GM18508 (cell line): ENCODE results near the gene RPL41.
"Not testable (repeated sequence)": the region's sequence is repeated elsewhere in the genome, so short reads cannot be mapped to it uniquely, and the experiment has no call there.

ENCODE experiments used
- ATAC-seq: cut with Tn5 transposase; IDR thresholded peaks from one replicate; pipeline ENCODE4 v1.9.1; 2021; ENCODE audit warnings: moderate number of reproducible peaks; ENCODE audit not compliant: insufficient read depth, unreplicated experiment

Gene RPL41

GRCh38 chr12:56116267-56117081 lies at the start of gene RPL41:
TSS of gene RPL41 (plus strand) at chr12:56116633.
- peak; percentile 25 for ATAC-seq

- ATAC-seq = no peak
Observed at GRCh38 chr12:56071648-56072047, 44.8 kb upstream of the RPL41 start.

DNA sequence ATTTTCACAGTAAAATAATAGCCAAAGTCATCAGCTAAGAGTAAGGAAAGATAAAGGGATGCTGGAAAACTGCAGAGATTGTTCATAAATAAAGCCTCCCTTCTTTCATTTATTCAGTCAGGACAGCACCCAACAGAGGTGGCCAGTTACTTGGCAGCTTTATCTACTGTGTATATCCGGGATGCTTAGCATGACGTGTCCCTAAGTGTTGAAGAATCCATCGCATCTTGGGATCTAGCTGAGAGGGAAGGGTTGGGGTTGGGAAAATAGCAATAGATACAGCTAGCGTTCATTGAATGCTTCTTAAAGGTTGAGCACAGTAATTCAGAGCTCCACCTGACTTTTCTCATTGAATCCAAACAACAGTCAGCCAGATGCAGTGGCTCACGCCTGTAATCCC lies 42.0 kb upstream of the RPL41 start:
- ATAC-seq = no peak

DNA sequence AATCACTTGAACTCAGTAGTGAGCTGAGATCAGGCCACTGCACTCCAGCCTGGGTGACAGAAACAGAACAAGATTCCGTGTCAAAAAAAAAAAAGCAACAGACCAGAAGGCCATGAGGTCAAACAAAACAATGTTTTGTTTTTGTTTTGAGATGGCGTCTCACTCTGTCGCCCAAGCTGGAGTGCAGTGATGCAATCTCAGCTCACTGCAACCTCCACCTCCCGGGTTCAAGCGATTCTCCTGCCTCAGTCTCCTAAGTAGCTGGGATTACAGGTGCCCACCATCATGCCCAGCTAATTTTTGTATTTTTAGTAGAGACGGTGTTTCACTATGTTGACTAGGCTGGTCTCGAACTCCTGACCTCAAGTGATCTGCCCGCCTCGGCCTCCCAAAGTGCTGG lies 38.5 kb upstream of the RPL41 start:
- not testable (repeated sequence) for ATAC-seq

DNA sequence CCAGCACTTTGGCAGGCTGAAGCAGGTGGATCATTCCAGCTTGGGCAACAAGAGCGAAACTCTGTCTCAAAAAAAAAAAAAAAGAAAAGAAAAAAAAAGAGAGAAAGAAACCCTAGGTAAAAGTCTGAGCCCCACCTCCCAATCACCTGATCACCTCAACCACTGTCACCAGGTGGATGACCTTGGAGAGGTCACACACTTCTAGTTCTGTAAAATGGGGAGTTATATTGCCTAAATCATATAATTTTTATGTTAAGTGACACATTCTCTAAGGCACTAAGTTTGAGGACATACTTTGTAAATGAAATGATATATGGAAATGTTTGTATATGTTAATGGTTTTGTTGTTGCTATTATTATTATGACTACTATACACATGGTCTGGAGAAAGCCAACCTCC lies 38.0 kb upstream of the RPL41 start:
- no peak for ATAC-seq

DNA sequence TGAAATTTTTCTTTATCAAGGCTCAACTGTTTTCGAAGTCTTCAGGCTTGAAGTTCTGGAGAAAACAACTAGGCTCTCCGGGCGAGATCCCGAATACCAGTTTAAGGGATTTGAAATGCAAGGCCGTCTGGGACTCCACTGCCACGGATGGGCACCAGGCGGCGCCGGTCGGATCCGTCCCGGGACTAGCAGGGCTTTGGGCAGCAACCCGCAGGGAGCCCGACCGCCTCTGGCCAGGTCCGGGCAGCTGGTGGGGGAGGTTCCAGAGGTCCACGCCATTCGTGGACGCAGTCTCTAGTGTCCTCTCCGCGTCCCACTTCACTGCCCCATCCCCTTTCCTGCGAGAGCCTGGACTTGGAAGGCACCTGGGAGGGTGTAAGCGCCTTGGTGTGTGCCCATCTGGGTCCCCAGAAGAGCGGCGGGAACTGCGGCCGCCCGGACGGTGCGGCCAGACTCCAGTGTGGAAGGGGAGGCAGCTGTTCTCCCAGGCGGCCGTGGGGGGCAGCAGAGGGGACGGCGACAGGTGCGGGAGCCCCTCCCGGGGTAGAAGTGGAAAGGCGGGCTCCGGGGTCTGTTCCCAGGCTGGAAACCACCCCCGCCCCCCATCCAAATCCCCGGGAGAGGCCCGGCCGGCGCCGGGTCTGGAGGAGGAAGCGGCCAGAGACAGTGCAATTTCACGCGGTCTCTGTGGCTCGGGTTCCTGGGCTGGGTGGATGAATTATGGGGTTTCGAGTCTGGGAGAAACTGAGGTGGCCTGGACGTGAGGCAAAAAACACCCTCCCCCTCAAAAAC lies 37.3 kb upstream of the RPL41 start:
- no peak for ATAC-seq

DNA sequence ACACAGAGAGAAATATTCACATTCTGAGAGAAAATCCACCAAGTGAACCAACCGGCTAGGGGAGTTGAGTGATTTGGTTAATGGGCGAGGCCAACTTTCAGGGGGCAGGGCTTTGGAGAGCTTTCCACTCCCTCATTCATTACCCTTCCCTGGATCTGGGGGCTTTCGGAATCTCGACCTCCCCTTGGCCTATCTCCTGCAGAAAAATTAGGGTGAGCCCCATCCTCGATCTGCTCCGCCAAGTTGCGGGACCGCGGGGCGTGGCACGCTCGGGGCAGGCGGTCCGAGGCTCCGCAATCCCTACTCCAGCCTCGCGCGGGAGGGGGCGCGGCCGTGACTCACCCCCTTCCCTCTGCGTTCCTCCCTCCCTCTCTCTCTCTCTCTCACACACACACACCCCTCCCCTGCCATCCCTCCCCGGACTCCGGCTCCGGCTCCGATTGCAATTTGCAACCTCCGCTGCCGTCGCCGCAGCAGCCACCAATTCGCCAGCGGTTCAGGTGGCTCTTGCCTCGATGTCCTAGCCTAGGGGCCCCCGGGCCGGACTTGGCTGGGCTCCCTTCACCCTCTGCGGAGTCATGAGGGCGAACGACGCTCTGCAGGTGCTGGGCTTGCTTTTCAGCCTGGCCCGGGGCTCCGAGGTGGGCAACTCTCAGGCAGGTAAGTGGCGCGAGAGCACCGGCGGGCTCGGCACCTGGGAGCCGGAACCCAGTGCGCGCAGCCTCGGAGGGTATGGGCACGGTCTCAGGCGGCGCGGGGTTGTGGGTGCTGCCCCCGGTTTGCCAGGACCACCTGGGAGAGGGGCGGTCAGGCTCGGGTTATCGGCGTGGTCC lies 36.5 kb upstream of the RPL41 start, which contains the start of gene ERBB3:
Gene ERBB3, plus strand, starts transcription at position 443 of the 833 bp plus-strand sequence. Its CDS starts 136 bp downstream, at position 579.
- ATAC-seq = no peak

DNA sequence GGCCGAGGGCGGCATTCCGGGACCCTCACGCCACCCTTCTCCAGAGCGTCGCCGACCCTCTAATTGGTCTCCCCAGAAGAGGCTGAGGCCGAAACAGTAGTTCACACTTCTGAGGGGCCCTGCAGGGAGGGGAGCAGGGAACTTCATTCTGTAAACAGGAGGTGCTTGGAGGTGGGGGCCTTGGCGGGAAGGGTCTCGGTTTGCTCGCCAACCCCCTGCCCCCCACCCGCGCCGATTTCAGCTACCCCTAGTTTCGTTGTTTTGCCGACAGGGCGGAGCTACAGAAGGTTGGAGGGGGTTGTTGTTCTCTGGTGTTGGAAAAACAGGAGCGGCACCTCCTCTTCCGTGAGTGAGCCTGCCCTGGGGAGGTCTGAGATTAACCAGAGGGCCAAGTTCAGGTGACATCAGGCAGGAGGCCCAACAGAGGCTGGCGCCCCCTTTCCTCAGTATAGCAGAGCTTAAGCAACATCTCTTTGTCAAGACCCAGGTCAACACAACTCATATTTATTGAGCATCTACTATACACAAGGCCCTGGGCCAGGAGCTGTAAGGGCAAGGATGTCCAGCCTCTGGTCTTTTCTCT lies 35.8 kb upstream of the RPL41 start:
- no peak for ATAC-seq

DNA sequence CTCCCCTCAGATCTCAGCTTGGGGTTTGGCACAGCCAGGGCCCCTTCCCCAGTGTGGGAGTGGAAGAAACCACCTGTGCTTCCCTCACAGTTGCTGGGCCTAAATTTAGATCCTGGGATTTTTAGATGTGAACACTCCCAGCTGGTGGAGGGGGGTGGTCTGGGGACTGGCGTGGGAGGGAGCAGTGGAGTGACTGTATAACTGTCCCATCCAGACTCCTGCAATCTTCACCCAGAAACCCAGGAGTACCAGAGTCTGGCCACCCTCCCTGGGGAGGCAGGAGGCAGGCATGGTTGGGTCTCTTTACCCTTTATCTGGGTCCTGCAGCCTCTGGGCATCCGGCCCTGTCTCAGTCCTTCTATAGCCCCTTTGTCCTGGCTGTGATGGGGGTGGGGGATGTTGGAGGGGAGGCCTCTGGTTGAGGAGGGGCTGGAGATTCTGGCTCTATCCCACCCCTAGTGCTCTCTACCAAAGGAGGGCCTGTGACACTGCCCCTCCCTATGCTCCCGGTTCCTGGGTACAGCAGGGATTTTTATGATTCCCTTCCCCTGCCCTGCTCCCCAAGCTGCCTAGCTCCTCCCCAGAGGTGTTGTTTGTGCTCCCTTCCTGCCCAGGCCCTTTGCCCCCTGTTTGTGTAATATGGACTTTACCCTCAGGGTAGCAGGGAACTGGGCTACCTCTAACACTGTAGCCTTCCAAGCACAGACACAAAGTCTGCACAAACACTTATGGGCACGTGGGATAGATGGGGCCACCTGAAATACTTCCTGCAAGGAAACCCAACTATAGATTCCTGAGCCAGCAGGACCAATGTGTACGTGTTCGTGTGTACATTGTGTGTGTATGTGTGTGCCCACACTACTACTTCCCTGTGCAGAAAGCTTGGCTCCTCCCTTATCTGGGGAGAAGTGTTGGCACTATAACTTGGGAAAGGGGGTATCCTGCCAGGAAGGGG lies 34.8 kb upstream of the RPL41 start:
- ATAC-seq = no peak

DNA sequence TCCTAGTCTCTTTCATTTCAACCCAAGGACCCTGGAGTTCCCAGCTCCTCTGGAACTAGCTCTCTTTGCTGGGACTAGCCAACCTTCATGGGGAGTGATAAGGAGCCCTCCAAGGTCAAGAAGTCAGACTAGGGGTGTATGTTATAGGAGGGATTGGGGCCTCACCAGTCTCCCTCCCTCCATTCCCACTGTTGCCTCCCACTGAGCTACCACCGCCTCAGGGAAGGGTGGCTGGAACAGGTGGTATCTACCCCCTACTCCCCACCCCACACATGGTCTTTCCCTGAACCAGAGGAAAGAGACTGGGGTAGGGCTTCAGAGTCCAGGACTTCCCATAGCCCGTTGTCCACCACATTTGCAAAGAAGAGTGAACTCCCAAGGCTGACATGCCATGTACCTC lies 34.1 kb upstream of the RPL41 start:
- ATAC-seq = no peak

- ATAC-seq = no peak
Observed at GRCh38 chr12:56082967-56083366, 33.5 kb upstream of the RPL41 start.

DNA sequence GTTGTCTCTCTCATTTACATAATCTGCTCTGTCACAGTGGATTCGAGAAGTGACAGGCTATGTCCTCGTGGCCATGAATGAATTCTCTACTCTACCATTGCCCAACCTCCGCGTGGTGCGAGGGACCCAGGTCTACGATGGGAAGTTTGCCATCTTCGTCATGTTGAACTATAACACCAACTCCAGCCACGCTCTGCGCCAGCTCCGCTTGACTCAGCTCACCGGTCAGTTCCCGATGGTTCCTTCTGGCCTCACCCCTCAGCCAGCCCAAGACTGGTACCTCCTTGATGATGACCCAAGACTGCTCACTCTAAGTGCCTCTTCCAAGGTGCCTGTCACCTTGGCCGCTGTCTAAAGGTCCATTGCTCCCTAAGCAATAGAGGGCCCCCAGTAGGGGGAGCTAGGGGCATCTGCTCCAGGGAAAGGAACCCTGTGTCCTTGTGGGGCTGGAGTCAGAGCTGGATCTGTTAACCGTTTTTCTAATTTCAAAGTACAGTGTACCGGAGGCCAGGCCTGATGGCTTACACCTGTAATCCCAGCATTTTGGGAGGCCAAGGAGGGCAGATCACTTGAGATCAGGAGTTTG lies 31.4 kb upstream of the RPL41 start:
- ATAC-seq = no peak

DNA sequence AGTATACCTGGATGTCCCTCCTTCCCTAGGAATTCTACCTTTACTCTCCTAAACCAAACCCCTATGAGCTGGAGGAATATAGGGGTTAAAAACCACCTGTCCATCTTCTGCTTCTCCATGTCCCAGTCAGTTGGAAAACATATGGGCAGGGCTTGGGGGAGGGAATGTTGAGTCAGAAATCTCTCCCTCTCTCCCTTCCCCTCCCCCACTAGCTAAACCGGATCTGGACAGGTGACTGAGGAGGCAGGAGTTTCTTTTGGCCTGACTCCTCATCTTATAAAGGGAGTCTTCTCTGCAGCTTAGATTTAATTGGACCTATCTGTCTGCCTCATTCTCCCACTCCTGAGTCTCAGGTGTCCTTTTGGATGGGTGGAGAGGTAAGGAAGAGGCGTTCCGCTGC lies 30.3 kb upstream of the RPL41 start:
- no peak for ATAC-seq

- ATAC-seq = no peak
Observed at GRCh38 chr12:56086608-56087007, 29.8 kb upstream of the RPL41 start.

GRCh38 chr12:56087220-56087619 lies 29.2 kb upstream of the RPL41 start:
- no peak for ATAC-seq

DNA sequence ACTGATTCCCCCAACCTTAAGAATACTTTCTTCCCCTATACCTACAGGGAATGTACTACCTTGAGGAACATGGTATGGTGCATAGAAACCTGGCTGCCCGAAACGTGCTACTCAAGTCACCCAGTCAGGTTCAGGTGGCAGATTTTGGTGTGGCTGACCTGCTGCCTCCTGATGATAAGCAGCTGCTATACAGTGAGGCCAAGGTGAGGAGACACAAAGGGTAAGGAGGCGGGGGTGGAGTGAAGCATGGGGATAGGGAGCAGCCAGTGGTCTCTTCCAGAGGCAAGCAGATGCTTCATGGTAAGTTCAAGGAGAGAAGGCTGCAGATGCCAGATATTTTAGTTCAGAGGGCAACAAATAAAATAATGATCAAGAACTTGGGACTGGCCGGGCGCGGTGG lies 18.7 kb upstream of the RPL41 start:
- ATAC-seq = no peak

DNA sequence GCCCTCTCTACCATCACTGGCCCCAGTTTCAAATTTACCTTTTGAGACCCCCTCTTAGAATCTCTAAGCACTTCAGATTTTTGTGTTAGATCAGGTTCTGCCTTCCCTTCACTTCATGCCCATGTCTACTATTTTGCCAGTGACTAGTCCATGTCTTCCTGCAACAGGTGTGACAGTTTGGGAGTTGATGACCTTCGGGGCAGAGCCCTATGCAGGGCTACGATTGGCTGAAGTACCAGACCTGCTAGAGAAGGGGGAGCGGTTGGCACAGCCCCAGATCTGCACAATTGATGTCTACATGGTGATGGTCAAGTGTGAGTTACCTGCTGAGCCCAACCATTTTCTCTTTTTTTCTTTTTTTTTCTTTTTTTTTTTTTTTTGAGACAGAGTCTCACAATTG lies 17.8 kb upstream of the RPL41 start:
- ATAC-seq = no peak

DNA sequence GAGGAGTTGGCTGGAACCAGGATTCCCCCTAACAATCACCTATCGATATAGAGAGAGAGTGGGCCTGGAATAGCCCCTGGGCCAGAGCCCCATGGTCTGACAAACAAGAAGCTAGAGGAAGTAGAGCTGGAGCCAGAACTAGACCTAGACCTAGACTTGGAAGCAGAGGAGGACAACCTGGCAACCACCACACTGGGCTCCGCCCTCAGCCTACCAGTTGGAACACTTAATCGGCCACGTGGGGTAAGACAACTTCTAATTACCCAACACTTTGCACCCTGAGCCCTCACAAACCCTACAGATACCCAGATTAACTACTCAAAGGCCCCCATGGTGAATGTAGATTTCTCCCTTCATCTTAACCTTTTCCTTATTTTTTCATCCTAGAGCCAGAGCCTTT lies 16.6 kb upstream of the RPL41 start:
- ATAC-seq = no peak

DNA sequence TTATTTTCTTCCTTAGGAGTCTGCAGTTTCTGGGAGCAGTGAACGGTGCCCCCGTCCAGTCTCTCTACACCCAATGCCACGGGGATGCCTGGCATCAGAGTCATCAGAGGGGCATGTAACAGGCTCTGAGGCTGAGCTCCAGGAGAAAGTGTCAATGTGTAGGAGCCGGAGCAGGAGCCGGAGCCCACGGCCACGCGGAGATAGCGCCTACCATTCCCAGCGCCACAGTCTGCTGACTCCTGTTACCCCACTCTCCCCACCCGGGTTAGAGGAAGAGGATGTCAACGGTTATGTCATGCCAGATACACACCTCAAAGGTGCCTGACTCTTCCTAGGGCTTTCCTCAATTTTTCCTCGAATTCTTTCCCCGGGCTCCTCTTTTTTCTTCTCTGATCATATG lies 15.4 kb upstream of the RPL41 start:
- no peak for ATAC-seq
